ENCODE measurements around the gene DFFB. TPM values are rescaled to one million over a fixed set of nuclear protein-coding genes. Genes with fewer than 3 reads are reported as not detected.

DFFB gene
- total RNA-seq, 3 donors from 2014 or later (not counting 1 experiment from before 2014, with no cell fraction given), result 18.3 to 27.8 (median 18.5) TPM

GRCh38 chr1:3929126-3929525, 71.8 kb downstream of the DFFB start:
- intact Hi-C loops (cut with micrococcal nuclease), result no loop called here
- H3K4me3 Mint-ChIP-seq, result no peak overlapping the region
- TF ChIP-seq, protein P1, sequence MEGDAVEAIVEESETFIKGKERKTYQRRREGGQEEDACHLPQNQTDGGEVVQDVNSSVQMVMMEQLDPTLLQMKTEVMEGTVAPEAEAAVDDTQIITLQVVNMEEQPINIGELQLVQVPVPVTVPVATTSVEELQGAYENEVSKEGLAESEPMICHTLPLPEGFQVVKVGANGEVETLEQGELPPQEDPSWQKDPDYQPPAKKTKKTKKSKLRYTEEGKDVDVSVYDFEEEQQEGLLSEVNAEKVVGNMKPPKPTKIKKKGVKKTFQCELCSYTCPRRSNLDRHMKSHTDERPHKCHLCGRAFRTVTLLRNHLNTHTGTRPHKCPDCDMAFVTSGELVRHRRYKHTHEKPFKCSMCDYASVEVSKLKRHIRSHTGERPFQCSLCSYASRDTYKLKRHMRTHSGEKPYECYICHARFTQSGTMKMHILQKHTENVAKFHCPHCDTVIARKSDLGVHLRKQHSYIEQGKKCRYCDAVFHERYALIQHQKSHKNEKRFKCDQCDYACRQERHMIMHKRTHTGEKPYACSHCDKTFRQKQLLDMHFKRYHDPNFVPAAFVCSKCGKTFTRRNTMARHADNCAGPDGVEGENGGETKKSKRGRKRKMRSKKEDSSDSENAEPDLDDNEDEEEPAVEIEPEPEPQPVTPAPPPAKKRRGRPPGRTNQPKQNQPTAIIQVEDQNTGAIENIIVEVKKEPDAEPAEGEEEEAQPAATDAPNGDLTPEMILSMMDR (IDR thresholded peaks at IDR 0.05), result no peak
- no peaks in the 10 kb centered on the region for H3K27me3 Mint-ChIP-seq (ENCODE audit: low read depth in 2 of 2)
- Histone ChIP-seq H3K27me3 (ENCODE audit: control insufficient read depth, insufficient read depth, low read length) (no peaks in the 10 kb centered on the region), H3K4me3 (ENCODE audit: low read length) (no peak overlapping the region), H3K27ac (ENCODE audit: low read length) (no peak overlapping the region), H3K9me3 (ENCODE audit: control insufficient read depth, insufficient read depth, low read length) (no peaks in the 10 kb centered on the region), H3K36me3 (ENCODE audit: control insufficient read depth, insufficient read depth, low read length) (no peaks in the 10 kb centered on the region), H3K4me1 (ENCODE audit: control insufficient read depth, insufficient read depth, low read length) (no peaks in the 10 kb centered on the region)
- no peaks in the 10 kb centered on the region for H3K36me3 Mint-ChIP-seq
- 71% methylated on average over 5 of the region's 5 CpGs for WGBS (ENCODE audit: insufficient coverage)
- H3K4me1 Mint-ChIP-seq, result no peaks in the 10 kb centered on the region
- DNase-seq (no peak), ATAC-seq (no peak)
- H3K27ac Mint-ChIP-seq, result peak overlapping the region in 1 of 2 donors; percentile 0
- peaks cover 0 to 6% of the 10 kb centered on the region in 2 donors for H3K9me3 Mint-ChIP-seq

- TF ChIP-seq, protein P1 (IDR thresholded peaks at IDR 0.05), result no peak
- ATAC-seq, result no peak
- 82% methylated on average over 10 of the region's 10 CpGs for WGBS (ENCODE audit: insufficient coverage)
- H3K27ac Mint-ChIP-seq, result peak overlapping the region in 1 of 2 donors; percentile 39
- no peaks in the 10 kb centered on the region for H3K4me1 Mint-ChIP-seq
- Histone ChIP-seq H3K27ac (ENCODE audit: low read length) (no peak overlapping the region), H3K4me3 (ENCODE audit: low read length) (no peak overlapping the region), H3K27me3 (ENCODE audit: control insufficient read depth, insufficient read depth, low read length) (no peaks in the 10 kb centered on the region), H3K36me3 (ENCODE audit: control insufficient read depth, insufficient read depth, low read length) (no peaks in the 10 kb centered on the region), H3K9me3 (ENCODE audit: control insufficient read depth, insufficient read depth, low read length) (no peaks in the 10 kb centered on the region), H3K4me1 (ENCODE audit: control insufficient read depth, insufficient read depth, low read length) (no peaks in the 10 kb centered on the region)
- intact Hi-C loops (cut with micrococcal nuclease), result no loop called here
- H3K36me3 Mint-ChIP-seq, result no peaks in the 10 kb centered on the region
- H3K9me3 Mint-ChIP-seq, result peaks cover 0 to 6% of the 10 kb centered on the region in 2 donors
- H3K27me3 Mint-ChIP-seq (ENCODE audit: low read depth in 2 of 2), result no peaks in the 10 kb centered on the region
- no peak for DNase-seq
- H3K4me3 Mint-ChIP-seq, result no peak overlapping the region
Measured at GRCh38 chr1:3930301-3931006, 73.2 kb downstream of the DFFB start.

- no peak overlapping the region for H3K27ac ChIP-seq (ENCODE audit: low read length)
- TF ChIP-seq, protein P1 (IDR thresholded peaks at IDR 0.05), result no peak
- H3K27ac Mint-ChIP-seq, result no peak overlapping the region
- H3K4me3 Mint-ChIP-seq, result no peak overlapping the region
- H3K36me3 Mint-ChIP-seq, result no peaks in the 10 kb centered on the region
- H3K9me3 Mint-ChIP-seq, result peaks cover 0 to 6% of the 10 kb centered on the region in 2 donors
- no peaks in the 10 kb centered on the region for H3K36me3 ChIP-seq (ENCODE audit: control insufficient read depth, insufficient read depth, low read length)
- no peaks in the 10 kb centered on the region for H3K4me1 ChIP-seq (ENCODE audit: control insufficient read depth, insufficient read depth, low read length)
- 83% methylated on average over 17 of the region's 17 CpGs for WGBS (ENCODE audit: insufficient coverage)
- no peaks in the 10 kb centered on the region for H3K4me1 Mint-ChIP-seq
- no peaks in the 10 kb centered on the region for H3K9me3 ChIP-seq (ENCODE audit: control insufficient read depth, insufficient read depth, low read length)
- intact Hi-C loops (cut with micrococcal nuclease), result no loop called here
- no peak for DNase-seq
- no peak for ATAC-seq
- no peaks in the 10 kb centered on the region for H3K27me3 ChIP-seq (ENCODE audit: control insufficient read depth, insufficient read depth, low read length)
- no peaks in the 10 kb centered on the region for H3K27me3 Mint-ChIP-seq (ENCODE audit: low read depth in 2 of 2)
- no peak overlapping the region for H3K4me3 ChIP-seq (ENCODE audit: low read length)
Measured at GRCh38 chr1:3931007-3931912, 74.0 kb downstream of the DFFB start.

Data from natural killer cell (primary cell).